ENCODE results near the gene PRUNE2. TPM values are rescaled to one million over a fixed set of nuclear protein-coding genes. Genes with fewer than 3 reads are reported as not detected.

The PRUNE2 gene
- total RNA-seq, 1 experiment from 2014 or later = 0.59 TPM

DNA sequence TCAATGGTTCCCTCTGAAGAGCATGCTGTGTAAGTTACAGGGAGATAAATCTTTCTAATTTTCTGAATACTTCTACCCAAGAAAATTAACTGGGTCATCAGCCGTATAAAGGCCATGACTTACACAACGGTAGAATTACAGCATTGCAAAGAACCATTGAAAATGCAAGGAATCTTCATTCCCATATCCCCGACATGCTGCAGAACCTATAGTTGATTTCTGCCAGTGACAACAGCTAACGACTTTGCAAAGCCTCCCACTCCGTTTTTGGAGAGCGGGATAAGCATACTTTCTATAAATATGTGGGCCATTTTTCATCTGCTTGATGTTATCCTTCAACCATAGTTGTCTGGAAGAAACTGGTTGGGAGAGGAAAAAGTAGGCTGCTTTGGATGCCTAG lies 85.5 kb downstream of the PRUNE2 start:
- no peak overlapping the region for H2AFZ ChIP-seq (ENCODE audit: low read depth, low read length, poor library complexity, severe bottlenecking)
- H3K4me3 ChIP-seq (replicated peaks in 1 of 2; ENCODE audit: low read depth in 1 of 2, low read length in 2 of 2) = no peak overlapping the region
- ATAC-seq (no peak), DNase-seq (ENCODE audit: low read depth, low spot score) (no peak)
- no TSS peak for BruUV-seq (replicated peaks)
- H3K4me1 ChIP-seq (ENCODE audit: control insufficient read depth in 1 of 2, insufficient read depth in 2 of 2, low read length in 2 of 2) = peaks cover 9 to 18% of the 10 kb centered on the region in 2 experiments; a peak in 3 of 4 replicates
- H3K9me2 ChIP-seq (ENCODE audit: insufficient read depth) = no peaks in the 10 kb centered on the region
- no peak overlapping the region for H3K9ac ChIP-seq (ENCODE audit: low read length)
- no peaks in the 10 kb centered on the region for H3K9me3 ChIP-seq (ENCODE audit: control insufficient read depth in 1 of 2, insufficient read depth in 1 of 2, low read depth in 1 of 2, low read length in 2 of 2)
- H3K79me2 ChIP-seq (ENCODE audit: insufficient read depth, low read length) = no peaks in the 10 kb centered on the region
- no peaks in the 10 kb centered on the region for H3K27me3 ChIP-seq (ENCODE audit: insufficient read depth, low read length)
- no peak overlapping the region for H3K27ac ChIP-seq (ENCODE audit: low read depth, low read length)
- H3K4me2 ChIP-seq (ENCODE audit: low read length) = no peak overlapping the region
- intact Hi-C loops (cut with micrococcal nuclease) = no loop called here
- no peak for TF ChIP-seq CBX3 (IDR thresholded peaks at IDR 0.05; ENCODE audit: low read depth)
- TF ChIP-seq TCF7L2 (IDR thresholded peaks at IDR 0.05; ENCODE audit: borderline replicate concordance, extremely low read depth, insufficient read depth, insufficient read length) = no peak
- TF ChIP-seq SRF (IDR thresholded peaks at IDR 0.05; ENCODE audit: low read depth) = no peak
- TF ChIP-seq FOSL1 (IDR thresholded peaks at IDR 0.05; ENCODE audit: low read depth) = no peak
- TF ChIP-seq, protein P1, sequence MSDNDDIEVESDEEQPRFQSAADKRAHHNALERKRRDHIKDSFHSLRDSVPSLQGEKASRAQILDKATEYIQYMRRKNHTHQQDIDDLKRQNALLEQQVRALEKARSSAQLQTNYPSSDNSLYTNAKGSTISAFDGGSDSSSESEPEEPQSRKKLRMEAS (IDR thresholded peaks at IDR 0.05) = no peak
- TF ChIP-seq POLR2AphosphoS5 (IDR thresholded peaks at IDR 0.05; ENCODE audit: low read depth, low read length) = no peak
- TF ChIP-seq SP1 (IDR thresholded peaks at IDR 0.05; ENCODE audit: low read depth) = no peak
- TF ChIP-seq SIN3A (IDR thresholded peaks at IDR 0.05; ENCODE audit: low read depth) = no peak
- TF ChIP-seq, protein P2, sequence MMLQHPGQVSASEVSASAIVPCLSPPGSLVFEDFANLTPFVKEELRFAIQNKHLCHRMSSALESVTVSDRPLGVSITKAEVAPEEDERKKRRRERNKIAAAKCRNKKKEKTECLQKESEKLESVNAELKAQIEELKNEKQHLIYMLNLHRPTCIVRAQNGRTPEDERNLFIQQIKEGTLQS (IDR thresholded peaks at IDR 0.05) = no peak
- TF ChIP-seq YY1 (IDR thresholded peaks at IDR 0.05; ENCODE audit: extremely low read depth, insufficient replicate concordance, low read depth, low read length) = no peak
- TF ChIP-seq, protein P3, sequence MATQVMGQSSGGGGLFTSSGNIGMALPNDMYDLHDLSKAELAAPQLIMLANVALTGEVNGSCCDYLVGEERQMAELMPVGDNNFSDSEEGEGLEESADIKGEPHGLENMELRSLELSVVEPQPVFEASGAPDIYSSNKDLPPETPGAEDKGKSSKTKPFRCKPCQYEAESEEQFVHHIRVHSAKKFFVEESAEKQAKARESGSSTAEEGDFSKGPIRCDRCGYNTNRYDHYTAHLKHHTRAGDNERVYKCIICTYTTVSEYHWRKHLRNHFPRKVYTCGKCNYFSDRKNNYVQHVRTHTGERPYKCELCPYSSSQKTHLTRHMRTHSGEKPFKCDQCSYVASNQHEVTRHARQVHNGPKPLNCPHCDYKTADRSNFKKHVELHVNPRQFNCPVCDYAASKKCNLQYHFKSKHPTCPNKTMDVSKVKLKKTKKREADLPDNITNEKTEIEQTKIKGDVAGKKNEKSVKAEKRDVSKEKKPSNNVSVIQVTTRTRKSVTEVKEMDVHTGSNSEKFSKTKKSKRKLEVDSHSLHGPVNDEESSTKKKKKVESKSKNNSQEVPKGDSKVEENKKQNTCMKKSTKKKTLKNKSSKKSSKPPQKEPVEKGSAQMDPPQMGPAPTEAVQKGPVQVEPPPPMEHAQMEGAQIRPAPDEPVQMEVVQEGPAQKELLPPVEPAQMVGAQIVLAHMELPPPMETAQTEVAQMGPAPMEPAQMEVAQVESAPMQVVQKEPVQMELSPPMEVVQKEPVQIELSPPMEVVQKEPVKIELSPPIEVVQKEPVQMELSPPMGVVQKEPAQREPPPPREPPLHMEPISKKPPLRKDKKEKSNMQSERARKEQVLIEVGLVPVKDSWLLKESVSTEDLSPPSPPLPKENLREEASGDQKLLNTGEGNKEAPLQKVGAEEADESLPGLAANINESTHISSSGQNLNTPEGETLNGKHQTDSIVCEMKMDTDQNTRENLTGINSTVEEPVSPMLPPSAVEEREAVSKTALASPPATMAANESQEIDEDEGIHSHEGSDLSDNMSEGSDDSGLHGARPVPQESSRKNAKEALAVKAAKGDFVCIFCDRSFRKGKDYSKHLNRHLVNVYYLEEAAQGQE (IDR thresholded peaks at IDR 0.05; ENCODE audit: low read depth) = no peak
- no peak for TF ChIP-seq POLR2A (IDR thresholded peaks at IDR 0.05; ENCODE audit: borderline replicate concordance, extremely low read depth, insufficient read depth, insufficient read length)
- no peak for TF ChIP-seq EZH2 (IDR thresholded peaks at IDR 0.05)
- TF ChIP-seq RAD21 (IDR thresholded peaks at IDR 0.05; ENCODE audit: low read depth) = no peak
- TF ChIP-seq JUND (IDR thresholded peaks at IDR 0.05) = no peak
- no peak for TF ChIP-seq ZFX (IDR thresholded peaks at IDR 0.05)
- RAD21 ChIA-PET (ENCODE audit: low non-redundant PET in 1 of 2, low total read pairs in 2 of 2, uncharacterized antibody in 2 of 2, unreplicated experiment in 2 of 2) = no interaction called here
- CTCF ChIA-PET = no interaction called here
- H3K36me3 ChIP-seq (ENCODE audit: control insufficient read depth in 1 of 2, insufficient read depth in 2 of 2, low read length in 2 of 2) = no peaks in the 10 kb centered on the region
- H4K20me1 ChIP-seq (ENCODE audit: insufficient read depth) = no peaks in the 10 kb centered on the region
- POLR2A ChIA-PET = no interaction called here

Measured in HCT116 (cell line).